ENCODE data around the gene RASA1. TPM values are rescaled to one million over a fixed set of nuclear protein-coding genes. Genes with fewer than 3 reads are reported as not detected.

The RASA1 gene
- total RNA-seq, 3 donors from 2014 or later, result 31.8 to 54.2 (median 41.1) TPM

- intact Hi-C loops (cut with DNase I; ENCODE audit: low total_unique reads), result no loop called here
- no peak for TF ChIP-seq POLR2AphosphoS5 (IDR thresholded peaks at IDR 0.05)
- TF ChIP-seq CTCF (IDR thresholded peaks at IDR 0.05), result no peak
- no peak for TF ChIP-seq POLR2A (IDR thresholded peaks at IDR 0.05)
- H3K4me3 ChIP-seq, result no peak overlapping the region
- H3K36me3 ChIP-seq, result peaks cover 9% of the 10 kb centered on the region
- no peak for DNase-seq (ENCODE audit: low spot score in 2 of 2)
- H3K27ac ChIP-seq, result no peak overlapping the region
- no peaks in the 10 kb centered on the region for H3K27me3 ChIP-seq
- H3K9me3 ChIP-seq, result no peaks in the 10 kb centered on the region
- H3K4me1 ChIP-seq, result no peaks in the 10 kb centered on the region
Measured at GRCh38 chr5:87404359-87404758, 136.7 kb downstream of the RASA1 start.

- no peaks in the 10 kb centered on the region for H3K9me3 ChIP-seq
- intact Hi-C loops (cut with DNase I; ENCODE audit: low total_unique reads), result no loop called here
- no peak for TF ChIP-seq POLR2A (IDR thresholded peaks at IDR 0.05)
- peaks cover 9% of the 10 kb centered on the region for H3K36me3 ChIP-seq
- no peak for DNase-seq (ENCODE audit: low spot score in 2 of 2)
- no peaks in the 10 kb centered on the region for H3K4me1 ChIP-seq
- H3K27ac ChIP-seq, result no peak overlapping the region
- H3K27me3 ChIP-seq, result no peaks in the 10 kb centered on the region
- no peak overlapping the region for H3K4me3 ChIP-seq
Measured at GRCh38 chr5:87405472-87406155, 137.9 kb downstream of the RASA1 start.

GRCh38 chr5:87408204-87408603, 140.5 kb downstream of the RASA1 start:
- intact Hi-C loops (cut with DNase I; ENCODE audit: low total_unique reads), result no loop called here
- no peak for DNase-seq (ENCODE audit: low spot score in 2 of 2)
- no peak for TF ChIP-seq POLR2A (IDR thresholded peaks at IDR 0.05)
- TF ChIP-seq CTCF (IDR thresholded peaks at IDR 0.05), result no peak
- no peak for TF ChIP-seq POLR2AphosphoS5 (IDR thresholded peaks at IDR 0.05)
- Histone ChIP-seq H3K4me3 (no peak overlapping the region), H3K4me1 (peaks cover 0 to 8% of the 10 kb centered on the region in 2 donors), H3K9me3 (no peaks in the 10 kb centered on the region), H3K27ac (no peak overlapping the region), H3K36me3 (peaks cover 4% of the 10 kb centered on the region), H3K27me3 (no peaks in the 10 kb centered on the region)

GRCh38 chr5:87410931-87411330, 143.2 kb downstream of the RASA1 start:
- DNase-seq (ENCODE audit: low spot score in 2 of 2), result no peak
- intact Hi-C loops (cut with DNase I; ENCODE audit: low total_unique reads), result no loop called here

GRCh38 chr5:87411586-87411972, 143.9 kb downstream of the RASA1 start:
- intact Hi-C loops (cut with DNase I; ENCODE audit: low total_unique reads), result no loop called here
- TF ChIP-seq POLR2A (IDR thresholded peaks at IDR 0.05) (no peak), CTCF (IDR thresholded peaks at IDR 0.05) (no peak), POLR2AphosphoS5 (IDR thresholded peaks at IDR 0.05) (no peak)
- H3K27me3 ChIP-seq, result no peaks in the 10 kb centered on the region

More at GRCh38 chr5:87410931-87411330, 143.2 kb downstream of the RASA1 start:
- no peak for TF ChIP-seq POLR2AphosphoS5 (IDR thresholded peaks at IDR 0.05)
- TF ChIP-seq POLR2A (IDR thresholded peaks at IDR 0.05), result no peak
- TF ChIP-seq CTCF (IDR thresholded peaks at IDR 0.05), result no peak
- H3K9me3 ChIP-seq, result no peaks in the 10 kb centered on the region
- H3K27me3 ChIP-seq, result no peaks in the 10 kb centered on the region
- H3K27ac ChIP-seq, result peak overlapping the region in 1 of 2 donors; percentile 30
- H3K4me3 ChIP-seq, result peak overlapping the region in 1 of 3 donors; percentile 79
- H3K36me3 ChIP-seq, result no peaks in the 10 kb centered on the region
- H3K4me1 ChIP-seq, result peaks cover 0 to 8% of the 10 kb centered on the region in 2 donors

More at GRCh38 chr5:87411586-87411972, 143.9 kb downstream of the RASA1 start:
- H3K36me3 ChIP-seq, result no peaks in the 10 kb centered on the region
- H3K4me3 ChIP-seq, result peak overlapping the region; percentile 79 to 81 (median 81)
- H3K9me3 ChIP-seq, result no peaks in the 10 kb centered on the region
- peak overlapping the region; percentile 97 for H3K27ac ChIP-seq
- peaks cover 0 to 8% of the 10 kb centered on the region in 2 donors for H3K4me1 ChIP-seq
- DNase-seq (ENCODE audit: low spot score in 2 of 2), result no peak
